Raji (cell line): ENCODE data around the gene UNC5A.

Source experiments
- POLR2A ChIP-seq: IDR thresholded peaks from 2 replicates; pipeline ENCODE4 v1.6.1; 2011; ENCODE audit warnings: low read depth, low read length, control low read depth; ENCODE audit not compliant: insufficient read depth

The UNC5A gene

DNA sequence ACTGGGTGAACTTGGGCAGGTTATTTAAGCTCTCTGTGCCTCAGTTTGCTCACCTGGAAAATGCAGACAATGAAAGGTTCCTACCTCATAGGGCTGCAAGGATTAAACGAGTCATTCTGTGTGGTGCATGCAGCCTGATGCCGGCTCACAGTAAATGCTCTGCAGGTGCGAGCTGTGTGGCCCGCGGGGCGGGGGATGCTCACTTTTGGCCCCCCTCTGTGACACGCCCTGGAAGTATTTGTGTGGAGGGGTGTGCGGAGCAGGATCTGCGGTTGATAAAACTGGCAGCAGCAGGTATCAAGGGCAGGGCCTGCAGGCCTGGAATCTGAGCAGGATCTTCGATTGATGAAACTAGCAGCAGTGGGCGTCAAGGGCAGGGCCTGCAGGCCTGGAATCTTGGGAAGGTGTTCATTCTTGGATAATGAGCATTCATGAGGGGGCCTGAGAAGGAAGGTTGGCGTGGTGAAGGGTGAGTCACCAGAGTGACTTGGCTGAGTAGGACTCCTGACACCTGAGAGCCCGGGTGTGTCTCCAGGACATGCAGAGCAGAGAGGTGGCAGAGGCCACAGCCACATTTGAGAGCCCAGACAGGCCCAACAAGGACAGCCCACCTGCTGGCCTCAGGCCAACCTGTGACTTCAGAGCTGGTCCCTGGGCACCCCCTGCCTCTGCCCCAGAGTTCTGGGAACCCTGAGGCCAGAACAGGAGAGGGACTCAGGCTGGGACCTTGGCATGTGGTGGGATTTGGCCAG, 11.9 kb downstream of the UNC5A start:
- no peak for TF ChIP-seq POLR2A

DNA sequence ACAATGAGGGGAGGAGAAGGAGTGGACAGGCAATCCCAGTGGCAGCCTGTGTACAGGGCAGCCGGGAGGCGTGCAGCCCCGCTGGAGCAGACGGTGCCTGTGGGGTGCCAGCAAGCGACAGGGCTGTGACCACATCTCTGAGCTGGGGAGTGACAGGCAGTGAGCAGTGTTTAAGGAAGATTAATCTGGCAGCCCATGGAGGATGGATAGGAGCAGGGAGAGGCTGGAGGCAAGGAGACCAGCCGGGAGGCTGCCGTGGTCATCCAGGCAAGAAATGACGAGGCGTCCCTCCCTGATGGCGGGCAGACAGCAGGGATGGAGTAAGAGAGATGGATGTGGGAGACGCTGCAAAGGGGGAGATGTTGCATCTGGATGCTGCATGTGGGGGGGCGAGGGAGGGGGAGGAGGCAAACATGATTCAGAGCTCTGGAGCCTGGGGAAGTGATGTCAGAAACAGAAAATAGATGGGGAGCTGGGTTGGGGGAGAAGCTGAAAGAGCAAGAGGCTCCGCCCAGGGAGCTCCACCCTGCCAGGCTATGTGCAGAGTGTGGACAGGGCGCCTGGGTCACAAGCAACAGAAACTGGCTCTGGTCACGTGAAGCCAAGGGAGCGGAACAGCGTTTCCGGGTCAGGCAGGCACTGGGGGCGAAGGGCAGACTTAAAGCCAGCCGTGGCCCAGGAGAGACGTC, 12.6 kb downstream of the UNC5A start:
- TF ChIP-seq POLR2A, result no peak

DNA sequence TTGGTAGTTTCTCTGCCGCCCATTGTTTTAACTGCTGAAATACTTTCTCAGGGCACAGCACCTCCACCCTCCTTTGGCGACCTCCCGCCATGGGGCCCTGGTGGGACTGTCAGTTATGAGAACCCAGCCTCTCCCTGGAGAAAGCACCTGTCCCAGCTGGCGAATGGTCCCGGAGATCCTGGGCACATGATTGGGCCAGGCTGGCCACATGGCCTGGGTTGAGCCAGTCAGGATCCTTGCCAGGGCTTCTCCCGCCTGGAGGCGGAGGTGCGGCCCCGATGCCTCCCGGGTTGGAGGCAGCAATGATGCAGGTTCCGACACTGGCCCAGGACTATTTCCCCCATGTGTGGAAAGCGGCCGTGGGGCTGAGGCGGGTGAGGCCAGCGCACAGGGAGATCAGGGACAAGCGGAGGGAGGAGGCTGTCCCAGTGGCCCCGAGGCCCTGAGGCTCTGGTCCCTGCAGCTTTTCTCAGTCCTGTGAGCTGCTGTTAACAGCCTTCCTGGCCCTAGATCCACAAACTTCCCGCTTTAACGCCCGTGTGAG, 13.6 kb downstream of the UNC5A start:
- no peak for TF ChIP-seq POLR2A

DNA sequence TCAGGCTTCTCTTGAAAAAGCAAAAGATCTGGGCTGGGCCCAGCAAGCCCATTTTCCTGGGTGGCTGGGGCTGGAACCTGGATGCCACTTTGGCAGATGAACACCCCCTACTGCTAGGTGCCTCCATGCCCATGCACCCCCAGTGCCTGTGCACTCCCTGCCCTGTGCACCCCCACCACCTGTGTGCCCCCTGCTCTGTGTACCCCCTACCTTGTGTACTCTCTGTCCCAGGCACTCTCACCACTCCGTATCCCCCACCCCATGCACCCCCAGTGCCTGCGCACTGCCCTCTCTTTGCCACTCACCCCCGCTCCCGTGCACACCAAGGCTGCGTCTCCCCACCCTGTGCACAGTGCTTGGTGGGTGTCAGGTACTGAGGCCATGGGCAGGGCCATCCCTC, 14.2 kb downstream of the UNC5A start:
- TF ChIP-seq POLR2A, result no peak

DNA sequence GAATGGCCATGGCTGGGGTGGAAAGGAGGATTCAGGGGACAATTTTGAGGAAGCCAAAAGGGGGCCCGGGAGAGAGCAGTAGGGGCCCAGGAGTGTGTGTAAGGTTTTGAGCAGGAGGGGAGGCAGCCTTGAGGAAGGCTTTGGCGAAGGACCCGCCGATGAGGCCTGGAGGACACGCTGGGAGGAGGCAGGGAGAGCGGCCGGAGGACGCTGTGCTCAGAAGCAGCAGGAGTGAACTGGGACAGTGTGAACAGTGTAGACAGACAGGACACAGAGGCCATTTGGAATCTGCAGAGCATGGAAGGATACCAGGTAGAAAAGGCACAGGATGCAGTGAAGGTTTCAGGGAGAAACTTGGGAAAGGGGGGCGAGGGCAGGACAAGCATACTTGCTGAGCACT, 14.9 kb downstream of the UNC5A start:
- no peak for TF ChIP-seq POLR2A

DNA sequence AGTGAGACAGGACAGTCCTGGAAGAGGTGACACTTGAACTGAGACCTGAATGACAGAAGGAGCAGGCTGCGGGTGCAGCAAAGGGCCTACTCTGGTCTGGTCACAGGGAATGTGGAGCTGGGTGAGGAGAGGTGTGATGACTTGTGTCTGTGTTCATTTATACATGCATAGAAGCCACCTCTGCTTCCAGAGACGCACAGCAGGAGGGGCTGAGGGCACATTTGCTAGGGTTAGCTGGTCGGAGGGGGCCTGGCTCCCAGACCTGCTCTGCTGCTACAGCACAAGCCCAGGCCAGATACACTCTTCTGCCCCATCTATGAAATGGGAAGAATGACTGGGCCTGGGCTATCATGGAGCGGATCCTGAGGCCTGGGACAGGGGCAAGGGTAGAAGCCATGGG, 15.6 kb downstream of the UNC5A start:
- no peak for TF ChIP-seq POLR2A

DNA sequence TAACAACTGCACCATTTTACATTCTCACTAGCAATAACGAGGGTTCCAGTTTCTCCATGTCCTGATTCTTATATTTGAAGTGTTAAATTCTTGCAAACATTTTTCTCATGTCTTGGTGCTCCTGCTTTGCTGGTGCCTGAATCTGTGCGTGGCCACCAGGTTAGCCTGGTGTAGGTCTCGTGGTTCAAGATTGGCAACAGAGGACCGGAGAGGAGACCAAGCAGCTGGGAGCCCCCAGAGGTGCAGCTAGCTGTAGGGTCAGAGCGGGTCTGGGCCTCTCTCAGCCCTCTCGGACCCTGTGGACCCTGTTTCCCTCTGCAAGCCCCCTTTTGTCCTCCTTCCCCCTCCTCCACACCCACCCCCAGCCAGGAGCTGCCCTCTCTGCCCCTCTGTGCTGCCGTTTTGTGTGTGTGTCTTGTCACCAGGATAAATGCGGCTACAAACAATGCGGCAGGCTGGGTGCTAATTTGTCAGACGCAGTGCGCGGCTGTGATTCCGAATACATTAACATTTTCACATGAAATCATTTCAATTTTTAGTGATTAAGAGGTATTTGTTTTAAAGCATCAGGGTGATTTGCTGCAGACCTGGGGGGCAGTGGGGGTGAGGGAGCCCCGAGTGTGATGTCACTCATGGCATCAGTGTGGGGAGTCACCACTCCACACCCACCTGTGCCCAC, 17.5 kb downstream of the UNC5A start:
- TF ChIP-seq POLR2A, result no peak

DNA sequence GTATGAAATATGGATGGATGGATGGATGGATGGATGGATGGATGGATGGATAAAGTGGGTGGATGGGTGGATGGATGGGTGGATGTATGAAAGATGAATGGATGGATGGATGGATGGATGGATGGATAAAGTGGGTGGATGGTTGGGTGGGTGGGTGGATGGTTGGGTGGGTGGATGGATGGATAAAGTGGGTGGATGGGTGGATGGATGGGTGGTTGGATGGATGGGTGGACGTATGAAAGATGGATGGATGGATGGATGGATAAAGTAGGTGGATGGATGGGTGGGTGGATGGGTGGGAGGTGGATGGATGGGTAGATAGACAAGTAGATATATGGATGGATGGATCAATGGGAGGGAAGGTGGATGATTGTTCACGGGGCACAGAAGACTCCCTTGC, 19.0 kb downstream of the UNC5A start:
- TF ChIP-seq POLR2A, result no peak

DNA sequence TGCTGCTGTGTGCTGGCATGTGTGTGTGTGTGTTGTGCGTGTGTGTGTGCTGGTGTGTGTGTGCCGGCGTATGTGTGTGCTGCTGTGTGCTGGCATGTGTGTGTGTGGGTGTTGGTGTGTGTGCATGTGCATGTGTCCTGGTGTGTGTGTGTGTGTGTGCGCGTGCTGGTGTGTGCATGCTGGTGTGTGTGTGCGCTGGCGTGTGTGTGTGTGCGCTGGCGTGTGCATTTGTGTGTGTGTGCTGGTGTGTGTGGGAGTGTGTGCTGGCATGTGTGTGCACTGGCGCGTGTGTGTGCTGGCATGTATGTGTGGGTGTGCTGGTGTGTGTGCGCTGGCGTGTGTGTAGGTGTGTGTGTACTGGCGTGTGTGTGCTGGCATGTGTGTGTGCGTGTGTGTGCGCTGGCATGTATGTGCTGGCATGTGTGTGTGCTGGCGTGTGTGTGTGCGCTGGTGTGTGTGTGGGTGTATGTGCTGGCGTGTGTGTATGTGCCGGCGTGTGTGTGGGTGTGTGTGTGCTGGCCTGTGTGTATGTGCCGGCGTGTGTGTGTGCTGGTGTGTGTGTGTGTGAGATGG, 20.1 kb downstream of the UNC5A start:
- TF ChIP-seq POLR2A, result no peak

DNA sequence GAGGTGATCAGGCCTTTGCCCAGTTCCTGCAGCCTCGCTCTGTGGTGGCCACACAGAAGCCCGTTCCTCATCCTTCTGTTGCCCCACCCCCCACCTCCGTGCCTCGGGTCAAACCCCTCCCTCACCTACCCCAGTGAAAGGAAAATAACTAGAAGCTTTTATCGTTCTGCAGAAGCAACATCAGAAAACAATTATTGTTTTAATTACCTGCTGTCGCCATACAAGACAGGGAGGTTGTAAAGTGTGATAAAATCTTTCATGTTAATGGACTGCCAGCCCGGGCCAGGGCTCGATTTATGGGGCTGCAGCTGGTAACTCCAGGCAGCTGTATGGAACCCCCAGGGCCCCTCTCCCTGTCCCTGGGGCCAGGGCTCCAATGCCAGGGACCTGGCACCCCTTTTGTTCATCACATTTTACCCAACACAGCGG, 20.6 kb downstream of the UNC5A start:
- TF ChIP-seq POLR2A, result no peak

DNA sequence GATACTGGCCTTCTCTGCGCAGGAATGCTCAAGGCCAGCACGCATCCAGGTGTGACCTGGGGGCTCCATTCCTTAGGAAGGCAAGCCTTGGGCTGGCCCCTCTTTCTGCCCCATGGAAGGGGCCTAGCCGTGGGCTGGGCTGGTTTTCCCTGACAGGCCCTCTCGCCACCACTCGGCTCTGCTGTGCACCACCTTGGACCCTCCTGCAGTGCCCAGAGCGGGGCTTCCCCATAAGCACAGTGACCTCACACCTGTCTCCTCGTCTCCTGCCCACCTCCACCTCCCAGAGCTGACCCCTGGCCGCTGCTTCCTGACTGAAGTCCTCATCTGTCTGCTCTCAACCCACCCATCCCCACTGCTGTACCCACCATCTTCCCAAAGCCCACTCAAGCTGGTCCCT, 21.1 kb downstream of the UNC5A start:
- TF ChIP-seq POLR2A, result no peak

DNA sequence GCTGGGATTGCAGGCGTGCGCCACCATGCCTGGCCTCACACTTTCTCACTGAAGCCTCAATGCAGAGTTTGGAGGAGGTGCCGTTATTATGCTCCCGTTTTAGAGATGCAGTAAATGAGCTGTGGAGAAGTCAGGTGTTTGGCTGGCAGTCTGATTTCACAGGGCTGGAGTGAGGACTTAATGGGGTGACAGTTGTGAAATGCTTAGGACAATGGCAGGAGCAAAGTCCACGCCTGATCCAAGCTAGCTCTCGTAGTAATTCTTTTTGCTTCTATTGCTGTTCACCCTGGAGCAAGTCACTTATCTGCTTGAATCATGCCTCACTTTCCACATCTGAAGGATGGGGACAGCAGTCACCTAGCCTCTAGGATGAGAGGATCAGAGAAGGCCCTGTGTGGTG, 21.8 kb downstream of the UNC5A start:
- no peak for TF ChIP-seq POLR2A

DNA sequence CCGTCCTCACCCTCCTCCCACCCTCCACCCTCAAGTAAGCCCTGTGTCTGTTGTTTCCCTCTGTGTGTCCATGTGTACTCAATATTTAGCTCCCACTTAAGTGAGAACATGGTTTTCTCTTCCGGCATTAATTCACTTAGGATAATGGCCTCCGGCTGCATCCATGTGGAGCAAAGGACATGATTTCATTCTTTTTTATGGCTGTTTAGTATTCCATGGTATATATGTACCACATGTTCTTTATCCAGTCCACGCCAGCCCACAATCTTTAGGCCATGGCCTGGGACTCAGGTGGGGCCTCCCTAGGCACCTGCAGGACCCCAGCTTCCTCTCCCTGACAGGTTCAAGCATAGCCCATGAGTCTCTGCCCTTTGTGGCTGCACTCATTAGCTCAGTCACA, 22.9 kb downstream of the UNC5A start:
- no peak for TF ChIP-seq POLR2A

DNA sequence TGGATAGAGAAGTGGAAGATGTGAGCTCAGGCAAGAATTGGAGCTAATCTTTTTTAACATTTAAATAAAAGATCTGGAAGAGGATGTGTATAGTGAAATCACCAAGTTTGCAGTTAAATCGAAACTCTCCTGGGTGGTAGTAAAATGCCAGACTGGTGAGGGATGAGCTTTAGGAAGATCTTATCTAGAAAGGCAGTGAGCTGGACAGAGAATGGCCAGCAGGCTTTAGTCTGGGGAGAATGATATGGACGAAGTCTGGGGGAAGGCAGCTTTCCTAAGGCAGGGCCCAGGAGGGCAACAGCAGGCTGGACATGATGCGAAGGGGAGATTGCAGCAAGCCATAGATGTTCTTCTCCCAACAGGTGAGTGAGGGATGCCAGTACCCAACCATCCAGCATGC, 25.6 kb downstream of the UNC5A start:
- no peak for TF ChIP-seq POLR2A
